Mucosa of rectum (tissue), 2 donors: ENCODE results near the gene FARP1.

ENCODE experiments used
- H3K27ac ChIP-seq, 2 donors: one replicate each; pipeline ENCODE4 v1.7.0; 2013; ENCODE audit warnings: inconsistent platforms in 2 of 2, low read depth in 2 of 2, low read length in 2 of 2
- H3K27me3 ChIP-seq, 2 donors: one replicate each; pipeline ENCODE4 v1.7.0; 2013; ENCODE audit warnings: low read length in 2 of 2; ENCODE audit not compliant: control insufficient read depth in 2 of 2, insufficient read depth in 2 of 2
- H3K36me3 ChIP-seq, 2 donors: one replicate each; pipeline ENCODE4 v1.7.0; 2013; ENCODE audit warnings: low read length in 2 of 2; ENCODE audit not compliant: control insufficient read depth in 2 of 2, insufficient read depth in 2 of 2
- H3K4me1 ChIP-seq, 2 donors: one replicate each; pipeline ENCODE4 v1.7.0; 2013; ENCODE audit warnings: low read length in 2 of 2, mild to moderate bottlenecking in 1 of 2; ENCODE audit not compliant: control insufficient read depth in 2 of 2, insufficient read depth in 2 of 2
- H3K4me3 ChIP-seq, 2 donors: one replicate each; pipeline ENCODE4 v1.7.0; 2013; ENCODE audit warnings: low read length in 2 of 2
- H3K9ac ChIP-seq, 2 donors: one replicate each; pipeline ENCODE4 v1.7.0; 2013; ENCODE audit warnings: low read length in 2 of 2, low read depth in 1 of 2, mild to moderate bottlenecking in 1 of 2
- H3K9me3 ChIP-seq, 2 donors: one replicate each; pipeline ENCODE4 v1.7.0; 2013; ENCODE audit warnings: low read length in 2 of 2; ENCODE audit not compliant: control insufficient read depth in 2 of 2
- donor health status: healthy.
- donor health status: Normal muscosa, but diverticular disease.

Gene FARP1

GRCh38 chr13:98320561-98321105 is 177.7 kb downstream of the FARP1 start:
- Histone ChIP-seq H3K9ac (no peak overlapping the region), H3K36me3 (no peaks in the 10 kb centered on the region), H3K9me3 (no peaks in the 10 kb centered on the region)

GRCh38 chr13:98321395-98321794 is 178.5 kb downstream of the FARP1 start:
- no peak overlapping the region for H3K4me3 ChIP-seq
- no peaks in the 10 kb centered on the region for H3K27me3 ChIP-seq
- H3K9me3 ChIP-seq, result no peaks in the 10 kb centered on the region
- H3K4me1 ChIP-seq, result no peaks in the 10 kb centered on the region
- H3K36me3 ChIP-seq, result no peaks in the 10 kb centered on the region
- H3K9ac ChIP-seq, result no peak overlapping the region
- no peak overlapping the region for H3K27ac ChIP-seq

More at GRCh38 chr13:98320561-98321105, 177.7 kb downstream of the FARP1 start:
- H3K4me3 ChIP-seq, result no peak overlapping the region
- H3K4me1 ChIP-seq, result no peaks in the 10 kb centered on the region
- H3K27ac ChIP-seq, result no peak overlapping the region
- H3K27me3 ChIP-seq, result no peaks in the 10 kb centered on the region

GRCh38 chr13:98322091-98322718 is 179.3 kb downstream of the FARP1 start:
- Histone ChIP-seq H3K27me3 (no peaks in the 10 kb centered on the region), H3K27ac (no peak overlapping the region), H3K9ac (no peak overlapping the region), H3K4me3 (no peak overlapping the region), H3K9me3 (no peaks in the 10 kb centered on the region), H3K36me3 (no peaks in the 10 kb centered on the region), H3K4me1 (no peaks in the 10 kb centered on the region)

GRCh38 chr13:98324105-98324504 is 181.2 kb downstream of the FARP1 start:
- H3K36me3 ChIP-seq, result no peaks in the 10 kb centered on the region
- no peak overlapping the region for H3K9ac ChIP-seq
- peaks cover 0 to 2% of the 10 kb centered on the region in 2 donors for H3K4me1 ChIP-seq
- no peaks in the 10 kb centered on the region for H3K9me3 ChIP-seq
- H3K27ac ChIP-seq, result no peak overlapping the region
- no peak overlapping the region for H3K4me3 ChIP-seq
- H3K27me3 ChIP-seq, result no peaks in the 10 kb centered on the region

- H3K36me3 ChIP-seq, result no peaks in the 10 kb centered on the region
- no peak overlapping the region for H3K9ac ChIP-seq
- no peaks in the 10 kb centered on the region for H3K27me3 ChIP-seq
- peaks cover 0 to 2% of the 10 kb centered on the region in 2 donors for H3K4me1 ChIP-seq
- H3K27ac ChIP-seq, result no peak overlapping the region
- no peak overlapping the region for H3K4me3 ChIP-seq
- no peaks in the 10 kb centered on the region for H3K9me3 ChIP-seq
Observed at GRCh38 chr13:98325724-98326123, 182.8 kb downstream of the FARP1 start.

GRCh38 chr13:98326291-98326690 is 183.4 kb downstream of the FARP1 start:
- H3K9ac ChIP-seq, result no peak overlapping the region
- no peak overlapping the region for H3K27ac ChIP-seq
- H3K36me3 ChIP-seq, result no peaks in the 10 kb centered on the region
- peaks cover 0 to 2% of the 10 kb centered on the region in 2 donors for H3K4me1 ChIP-seq
- H3K9me3 ChIP-seq, result no peaks in the 10 kb centered on the region
- no peak overlapping the region for H3K4me3 ChIP-seq
- H3K27me3 ChIP-seq, result no peaks in the 10 kb centered on the region

- no peaks in the 10 kb centered on the region for H3K27me3 ChIP-seq
- no peak overlapping the region for H3K9ac ChIP-seq
- no peaks in the 10 kb centered on the region for H3K9me3 ChIP-seq
- no peak overlapping the region for H3K4me3 ChIP-seq
- no peaks in the 10 kb centered on the region for H3K36me3 ChIP-seq
- H3K27ac ChIP-seq, result peak overlapping the region in 1 of 2 donors; percentile 34
- H3K4me1 ChIP-seq, result peaks cover 0 to 2% of the 10 kb centered on the region in 2 donors
Observed at GRCh38 chr13:98327371-98328270, 184.7 kb downstream of the FARP1 start.

GRCh38 chr13:98328511-98328910 is 185.6 kb downstream of the FARP1 start:
- Histone ChIP-seq H3K4me1 (peaks cover 0 to 2% of the 10 kb centered on the region in 2 donors), H3K27me3 (no peaks in the 10 kb centered on the region), H3K4me3 (no peak overlapping the region), H3K36me3 (no peaks in the 10 kb centered on the region), H3K27ac (no peak overlapping the region), H3K9me3 (no peaks in the 10 kb centered on the region), H3K9ac (no peak overlapping the region)

GRCh38 chr13:98332222-98332621 is 189.3 kb downstream of the FARP1 start:
- no peak overlapping the region for H3K4me3 ChIP-seq
- no peak overlapping the region for H3K9ac ChIP-seq
- H3K4me1 ChIP-seq, result peaks cover 0 to 2% of the 10 kb centered on the region in 2 donors

GRCh38 chr13:98332691-98333090 is 189.8 kb downstream of the FARP1 start:
- Histone ChIP-seq H3K27ac (no peak overlapping the region), H3K9ac (no peak overlapping the region), H3K36me3 (no peaks in the 10 kb centered on the region), H3K27me3 (no peaks in the 10 kb centered on the region), H3K4me3 (no peak overlapping the region), H3K4me1 (peaks cover 0 to 2% of the 10 kb centered on the region in 2 donors), H3K9me3 (no peaks in the 10 kb centered on the region)

More at GRCh38 chr13:98332222-98332621, 189.3 kb downstream of the FARP1 start:
- no peaks in the 10 kb centered on the region for H3K27me3 ChIP-seq
- no peaks in the 10 kb centered on the region for H3K36me3 ChIP-seq
- H3K27ac ChIP-seq, result no peak overlapping the region
- H3K9me3 ChIP-seq, result no peaks in the 10 kb centered on the region
